ENCODE results near the gene UBE2E2.

The UBE2E2 gene

GRCh38 chr3:23359116-23359515 lies 156.0 kb downstream of the UBE2E2 start:
- Histone ChIP-seq H3K4me2 (no peak overlapping the region), H3K9me3 (peaks cover 26% of the 10 kb centered on the region), H4K20me1 (no peaks in the 10 kb centered on the region), H3K9ac (no peak overlapping the region), H3K27ac (no peak overlapping the region), H3K36me3 (0 out of 2 replicates have a peak, but pooled peaks cover 4% of the 10 kb centered on the region), H3K4me1 (no peaks in the 10 kb centered on the region), H3K4me3 (no peak overlapping the region), H3K27me3 (no peaks in the 10 kb centered on the region)
- no peak for TF ChIP-seq Cebpa-rat (IDR thresholded peaks at IDR 0.05)

- Histone ChIP-seq H3K27ac (no peak overlapping the region), H3K9ac (no peak overlapping the region), H3K36me3 (0 out of 2 replicates have a peak, but pooled peaks cover 4% of the 10 kb centered on the region), H3K4me2 (no peak overlapping the region), H3K4me1 (peaks cover 23% of the 10 kb centered on the region), H3K27me3 (no peaks in the 10 kb centered on the region), H3K4me3 (no peak overlapping the region), H3K9me3 (peaks cover 41% of the 10 kb centered on the region), H4K20me1 (no peaks in the 10 kb centered on the region)
- TF ChIP-seq Cebpa-rat (IDR thresholded peaks at IDR 0.05), result no peak
These were observed 161.9 kb downstream of the UBE2E2 start for GRCh38 chr3:23365066-23365465.

- no peak overlapping the region for H3K9ac ChIP-seq
- no peaks in the 10 kb centered on the region for H4K20me1 ChIP-seq
- no peak overlapping the region for H3K4me2 ChIP-seq
- H3K27ac ChIP-seq, result no peak overlapping the region
- no peak for TF ChIP-seq Cebpa-rat (IDR thresholded peaks at IDR 0.05)
- peaks cover 19% of the 10 kb centered on the region for H3K9me3 ChIP-seq
- H3K4me1 ChIP-seq, result peaks cover 23% of the 10 kb centered on the region
- no peak overlapping the region for H3K4me3 ChIP-seq
- no peaks in the 10 kb centered on the region for H3K27me3 ChIP-seq
- H3K36me3 ChIP-seq, result no peaks in the 10 kb centered on the region
These were observed 165.6 kb downstream of the UBE2E2 start for GRCh38 chr3:23368731-23369130.

GRCh38 chr3:23372285-23372684 lies 169.2 kb downstream of the UBE2E2 start:
- H3K9ac ChIP-seq, result no peak overlapping the region
- no peaks in the 10 kb centered on the region for H4K20me1 ChIP-seq
- no peak for TF ChIP-seq Cebpa-rat (IDR thresholded peaks at IDR 0.05)

GRCh38 chr3:23376516-23377248 lies 173.6 kb downstream of the UBE2E2 start:
- Histone ChIP-seq H3K4me2 (peak overlapping the region; percentile 57), H3K4me1 (peaks cover 30% of the 10 kb centered on the region), H3K9ac (no peak overlapping the region), H3K27me3 (no peaks in the 10 kb centered on the region), H3K9me3 (no peaks in the 10 kb centered on the region), H3K27ac (no peak overlapping the region; the same call in 1 of the 2 replicates), H4K20me1 (no peaks in the 10 kb centered on the region), H3K4me3 (no peak overlapping the region), H3K36me3 (no peaks in the 10 kb centered on the region)
- no peak for TF ChIP-seq Cebpa-rat (IDR thresholded peaks at IDR 0.05)

More at GRCh38 chr3:23372285-23372684, 169.2 kb downstream of the UBE2E2 start:
- Histone ChIP-seq H3K9me3 (no peaks in the 10 kb centered on the region), H3K4me3 (no peak overlapping the region), H3K36me3 (no peaks in the 10 kb centered on the region), H3K27me3 (no peaks in the 10 kb centered on the region), H3K27ac (no peak overlapping the region), H3K4me2 (no peak overlapping the region), H3K4me1 (peaks cover 22% of the 10 kb centered on the region)

GRCh38 chr3:23377928-23378672 lies 175.0 kb downstream of the UBE2E2 start:
- H3K9ac ChIP-seq, result no peak overlapping the region
- H3K36me3 ChIP-seq, result no peaks in the 10 kb centered on the region
- no peak overlapping the region for H3K4me3 ChIP-seq
- no peaks in the 10 kb centered on the region for H3K27me3 ChIP-seq
- peak overlapping the region; percentile 57 for H3K4me2 ChIP-seq
- no peak for TF ChIP-seq Cebpa-rat (IDR thresholded peaks at IDR 0.05)
- peaks cover 30% of the 10 kb centered on the region for H3K4me1 ChIP-seq
- H3K27ac ChIP-seq, result peak overlapping the region; percentile 56; the same call in 1 of the 2 replicates
- no peaks in the 10 kb centered on the region for H3K9me3 ChIP-seq
- no peaks in the 10 kb centered on the region for H4K20me1 ChIP-seq

- H3K4me2 ChIP-seq, result no peak overlapping the region
- H3K27me3 ChIP-seq, result no peaks in the 10 kb centered on the region
- no peak overlapping the region for H3K9ac ChIP-seq
- no peaks in the 10 kb centered on the region for H4K20me1 ChIP-seq
- H3K4me3 ChIP-seq, result no peak overlapping the region
- H3K4me1 ChIP-seq, result peaks cover 2% of the 10 kb centered on the region
- no peaks in the 10 kb centered on the region for H3K36me3 ChIP-seq
- H3K9me3 ChIP-seq, result no peaks in the 10 kb centered on the region
- no peak for TF ChIP-seq Cebpa-rat (IDR thresholded peaks at IDR 0.05)
- no peak overlapping the region for H3K27ac ChIP-seq
These were observed 180.7 kb downstream of the UBE2E2 start for GRCh38 chr3:23383875-23384274.

- no peak overlapping the region for H3K4me3 ChIP-seq
- H3K36me3 ChIP-seq, result no peaks in the 10 kb centered on the region
- H3K27me3 ChIP-seq, result no peaks in the 10 kb centered on the region
- H4K20me1 ChIP-seq, result no peaks in the 10 kb centered on the region
- TF ChIP-seq Cebpa-rat (IDR thresholded peaks at IDR 0.05), result no peak
- H3K9ac ChIP-seq, result no peak overlapping the region
- H3K4me1 ChIP-seq, result no peaks in the 10 kb centered on the region
- no peak overlapping the region for H3K4me2 ChIP-seq
- H3K27ac ChIP-seq, result no peak overlapping the region
- no peaks in the 10 kb centered on the region for H3K9me3 ChIP-seq
These were observed 182.2 kb downstream of the UBE2E2 start for GRCh38 chr3:23385327-23385726.

- H3K27ac ChIP-seq, result no peak overlapping the region
These were observed 184.3 kb downstream of the UBE2E2 start for GRCh38 chr3:23387286-23387918.

GRCh38 chr3:23389089-23389488 lies 186.0 kb downstream of the UBE2E2 start:
- H3K27me3 ChIP-seq, result no peaks in the 10 kb centered on the region
- H4K20me1 ChIP-seq, result no peaks in the 10 kb centered on the region
- H3K36me3 ChIP-seq, result no peaks in the 10 kb centered on the region
- TF ChIP-seq Cebpa-rat (IDR thresholded peaks at IDR 0.05), result no peak
- H3K4me2 ChIP-seq, result no peak overlapping the region
- H3K9ac ChIP-seq, result no peak overlapping the region
- no peak overlapping the region for H3K27ac ChIP-seq
- H3K4me1 ChIP-seq, result peaks cover 11% of the 10 kb centered on the region
- H3K4me3 ChIP-seq, result no peak overlapping the region
- H3K9me3 ChIP-seq, result no peaks in the 10 kb centered on the region

More at GRCh38 chr3:23387286-23387918, 184.3 kb downstream of the UBE2E2 start:
- Histone ChIP-seq H4K20me1 (no peaks in the 10 kb centered on the region), H3K27me3 (no peaks in the 10 kb centered on the region), H3K36me3 (no peaks in the 10 kb centered on the region), H3K9ac (no peak overlapping the region), H3K4me1 (peaks cover 7% of the 10 kb centered on the region), H3K9me3 (no peaks in the 10 kb centered on the region), H3K4me2 (no peak overlapping the region), H3K4me3 (no peak overlapping the region)
- no peak for TF ChIP-seq Cebpa-rat (IDR thresholded peaks at IDR 0.05)

Measured in BLaER1 (cell line).